IMR-90 (cell line): ENCODE results near the gene FMN1. TPM values are rescaled to one million over a fixed set of nuclear protein-coding genes. Genes with fewer than 3 reads are reported as not detected.

Experiments
- ATAC-seq: fragments of 200-7000 bp; cut with Tn5 transposase; 2 replicates; pipeline ENCODE4 v1.9.1; 2020; ENCODE audit warnings: low read depth, mild to moderate bottlenecking, moderate library complexity
- BruUV-seq: library from RNA; stranded (reverse); fragments of 400-500 nt; replicated peaks from 2 replicates; lab custom pipeline; 2021; lab: Mats Ljungman, UMichigan
- CTCF ChIA-PET: fragments of 300-600 bp; formaldehyde crosslinking; extraction: SDS; loops from one replicate; lab custom pipeline; 2021; ENCODE audit warnings: antibody characterized with exemption; lab: Yijun Ruan, JAX
- POLR2A ChIA-PET: fragments of 300-600 bp; sonication (Branson Sonifier 250); formaldehyde crosslinking; loops from one replicate; lab custom pipeline; 2022; ENCODE audit warnings: antibody characterized with exemption; ENCODE audit not compliant: unreplicated experiment; lab: Charles Lee
- DNase-seq: peaks from one replicate; pipeline ENCODE4 v3.0.0; 2013
- H2AFZ ChIP-seq: replicated peaks from 2 replicates; pipeline ENCODE3; 2013; ENCODE audit warnings: low read length, mild to moderate bottlenecking; ENCODE audit not compliant: poor library complexity
- H2AK5ac ChIP-seq: 2 replicates; pipeline ENCODE4 v1.6.1; 2013; ENCODE audit warnings: low read depth, low read length, inconsistent platforms
- H2AK9ac ChIP-seq: replicated peaks from 2 replicates; pipeline ENCODE3; 2013; ENCODE audit warnings: mild to moderate bottlenecking, low read depth, low read length, moderate library complexity; ENCODE audit not compliant: poor library complexity
- H2BK120ac ChIP-seq: 2 replicates; pipeline ENCODE4 v1.6.1; 2013; ENCODE audit warnings: low read depth, low read length, inconsistent platforms
- H2BK15ac ChIP-seq: 3 replicates; pipeline ENCODE4 v1.6.1; 2013; ENCODE audit warnings: low read depth, low read length, inconsistent platforms
- H2BK20ac ChIP-seq: 2 replicates; pipeline ENCODE4 v1.6.1; 2013; ENCODE audit warnings: low read depth, mild to moderate bottlenecking, inconsistent platforms, low read length, moderate library complexity
- H2BK5ac ChIP-seq: 2 replicates; pipeline ENCODE4 v1.6.1; 2013; ENCODE audit warnings: mild to moderate bottlenecking, low read depth, low read length, inconsistent platforms; ENCODE audit not compliant: poor library complexity, severe bottlenecking
- H3K14ac ChIP-seq: replicated peaks from 2 replicates; pipeline ENCODE4 v1.6.1; 2013; ENCODE audit warnings: low read depth, low read length, inconsistent platforms
- H3K18ac ChIP-seq: 2 replicates; pipeline ENCODE4 v1.6.1; 2013; ENCODE audit warnings: low read depth, low read length, control low read depth
- H3K23ac ChIP-seq: 2 replicates; pipeline ENCODE4 v1.6.1; 2013; ENCODE audit warnings: low read depth, low read length, inconsistent platforms
- H3K27ac ChIP-seq: 2 replicates; pipeline ENCODE4 v1.5.1; 2013; ENCODE audit warnings: mild to moderate bottlenecking, control low read depth, low read length; ENCODE audit not compliant: insufficient read depth
- H3K27me3 ChIP-seq: 2 replicates; pipeline ENCODE4 v1.6.1; 2013; ENCODE audit warnings: low read length; ENCODE audit not compliant: control insufficient read depth, insufficient read depth
- H3K36me3 ChIP-seq: 2 replicates; pipeline ENCODE4 v1.6.1; 2013; ENCODE audit warnings: low read length, mixed read lengths; ENCODE audit not compliant: control insufficient read depth, insufficient read depth
- H3K4ac ChIP-seq: 2 replicates; pipeline ENCODE4 v1.6.1; 2013; ENCODE audit warnings: low read depth, low read length, inconsistent platforms
- H3K4me1 ChIP-seq: 2 replicates; pipeline ENCODE4 v1.6.1; 2013; ENCODE audit warnings: low read length, mixed read lengths; ENCODE audit not compliant: control insufficient read depth, insufficient read depth
- H3K4me2 ChIP-seq: 2 replicates; pipeline ENCODE4 v1.6.1; 2013; ENCODE audit warnings: low read depth, mild to moderate bottlenecking, control low read depth, low read length, moderate library complexity
- H3K4me3 ChIP-seq: 2 replicates; pipeline ENCODE4 v1.5.1; 2013; ENCODE audit warnings: low read depth, mild to moderate bottlenecking, control low read depth, low read length, moderate library complexity; ENCODE audit not compliant: insufficient read depth
- H3K56ac ChIP-seq: 2 replicates; pipeline ENCODE4 v1.6.1; 2013; ENCODE audit warnings: low read length, inconsistent platforms; ENCODE audit not compliant: insufficient read depth; ENCODE audit errors: extremely low read depth
- H3K79me1 ChIP-seq, 2 experiments: 2 replicates each; pipeline ENCODE4 v1.6.1; 2013; ENCODE audit warnings: low read length in 2 of 2, inconsistent platforms in 1 of 2, low read depth in 1 of 2
- H3K9ac ChIP-seq: 2 replicates; pipeline ENCODE4 v1.6.1; 2013; ENCODE audit warnings: low read depth, low read length, control low read depth
- H3K9me1 ChIP-seq: 2 replicates; pipeline ENCODE4 v1.6.1; 2013; ENCODE audit warnings: low read length, inconsistent platforms; ENCODE audit not compliant: insufficient read depth
- H3K9me3 ChIP-seq: 2 replicates; pipeline ENCODE4 v1.6.1; 2013; ENCODE audit warnings: low read length; ENCODE audit not compliant: control insufficient read depth, insufficient read depth
- H4K20me1 ChIP-seq: 2 replicates; pipeline ENCODE4 v1.6.1; 2013; ENCODE audit warnings: low read length, inconsistent platforms; ENCODE audit not compliant: insufficient read depth
- H4K5ac ChIP-seq: 2 replicates; pipeline ENCODE4 v1.6.1; 2013; ENCODE audit warnings: mild to moderate bottlenecking, low read depth, low read length, control low read depth
- H4K8ac ChIP-seq, 2 experiments: 2 replicates each; pipeline ENCODE4 v1.6.1; 2013; ENCODE audit warnings: low read depth in 2 of 2, low read length in 2 of 2, control low read depth in 1 of 2, inconsistent platforms in 1 of 2
- H4K91ac ChIP-seq: 2 replicates; pipeline ENCODE4 v1.6.1; 2013; ENCODE audit warnings: low read depth, low read length, inconsistent platforms; ENCODE audit not compliant: insufficient read depth
- BHLHE40 ChIP-seq: fragments of 150-350 bp; IDR thresholded peaks from 2 replicates; pipeline ENCODE4 v1.6.1; 2016; ENCODE audit warnings: mild to moderate bottlenecking, low read depth, low read length
- CEBPB ChIP-seq: IDR thresholded peaks from 2 replicates; pipeline ENCODE4 v1.6.1; 2012; ENCODE audit warnings: low read depth, low read length, improper control_type of control experiment
- MAFK ChIP-seq: IDR thresholded peaks from 2 replicates; pipeline ENCODE4 v1.6.1; 2012; ENCODE audit warnings: low read depth, low read length, improper control_type of control experiment
- POLR2A ChIP-seq: IDR thresholded peaks from 2 replicates; pipeline ENCODE4 v1.6.1; 2012; ENCODE audit warnings: mild to moderate bottlenecking, low read depth, low read length
- WGBS, 2 experiments: methylation state at CpG; one replicate each; pipeline versions ENCODE4 v1.1.5 to v1.1.7; 2013; ENCODE audit warnings: missing lambda C conversion rate in 2 of 2; ENCODE audit not compliant: insufficient read length in 1 of 2; ENCODE audit errors: extremely low coverage in 2 of 2; 5-methylcytosine and 5-hydroxymethylcytosine counted together
- dilution Hi-C: fragments of 300-500 bp; cut with HindIII; formaldehyde crosslinking; loops from one replicate; pipeline ENCODE4 v1.14.3; 2018; ENCODE audit warnings: low sequenced_read_pairs; ENCODE audit not compliant: unreplicated experiment
- in situ Hi-C: fragments of 300-500 bp; cut with MboI; formaldehyde crosslinking; loops from 3 replicates; pipeline ENCODE4 v1.14.3; 2019; ENCODE audit warnings: low sequenced_read_pairs, inconsistent platforms, mixed read lengths
- intact Hi-C: fragments of 100-400 bp; cut with micrococcal nuclease; formaldehyde crosslinking; loops from 2 replicates; pipeline ENCODE4 v1.10.0; 2022
- polyA plus RNA-seq, 3 experiments: library from polyadenylated mRNA; depleted of rRNA; stranded (reverse); fragments of >200 nt; gene quantifications; 2 replicates each; pipeline ENCODE4 v1.2.3, GENCODE V29; 2012; ENCODE audit warnings: low replicate concordance in 1 of 3
- total RNA-seq: library from RNA; depleted of rRNA; stranded (reverse); fragments of >200 nt; gene quantifications from 2 replicates; pipeline ENCODE4 v1.2.3, GENCODE V29; 2012
- TF ChIP-seq, protein P1 (sequence below): fragments of 150-350 bp; IDR thresholded peaks from 2 replicates; pipeline ENCODE4 v1.6.1; 2017; ENCODE audit warnings: mild to moderate bottlenecking, antibody characterized with exemption, low read length, low read depth
- TF ChIP-seq, protein P2 (sequence below): conservative IDR thresholded peaks from 2 replicates; pipeline ENCODE4 v1.5.1; 2012; ENCODE audit warnings: mild to moderate bottlenecking, low read depth, low read length, improper control_type of control experiment

The FMN1 gene
- total and polyA plus RNA-seq, 2 of the 4 experiments (the other 2 are of a cell fraction), result 7.3 to 17.6 TPM

DNA sequence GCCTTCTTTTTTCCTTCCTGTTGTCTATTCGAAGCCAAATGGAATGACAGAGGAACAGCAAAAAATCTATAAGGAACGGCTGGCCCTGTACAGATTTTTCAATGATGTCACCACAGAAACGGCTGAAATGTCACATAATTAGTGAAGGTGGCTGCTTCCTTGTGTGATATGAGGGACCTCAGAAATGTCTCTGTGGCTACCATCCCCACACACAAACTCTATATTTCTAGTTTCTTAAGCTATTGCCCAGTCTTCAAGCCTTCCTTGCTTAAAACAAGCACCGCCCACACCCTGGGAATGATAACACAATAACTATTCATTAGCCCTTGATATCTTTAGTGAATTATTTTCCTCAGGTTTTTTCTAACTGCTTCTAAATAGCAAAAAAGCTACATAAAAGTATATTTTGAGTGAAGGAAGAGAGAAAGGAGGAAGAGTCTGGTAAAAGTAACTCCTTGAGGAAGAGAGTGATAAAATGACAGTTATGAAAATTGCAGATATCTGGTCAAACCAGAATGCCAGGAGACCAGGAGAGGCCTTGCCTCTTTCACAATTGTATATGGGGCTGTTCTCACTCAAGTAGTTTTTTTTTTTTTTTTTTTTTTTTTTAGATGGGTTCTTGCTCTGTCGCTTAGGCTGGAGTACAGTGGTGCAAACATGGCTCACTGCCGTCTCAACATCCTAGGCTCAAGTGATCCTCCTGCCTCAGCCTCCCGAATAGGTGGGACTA is 38.7 kb downstream of the FMN1 start:
- no peak overlapping the region for H3K9ac ChIP-seq
- no peak overlapping the region for H2AK9ac ChIP-seq
- no peak overlapping the region for H2AK5ac ChIP-seq
- no peak overlapping the region for H2BK5ac ChIP-seq
- no peak overlapping the region for H3K14ac ChIP-seq
- H2BK120ac ChIP-seq, result no peak overlapping the region
- no peak overlapping the region for H4K91ac ChIP-seq
- WGBS, 2 experiments, result no CpG with 5 or more reads among the region's 7 CpGs
- ChIA-PET POLR2A (no interaction called here), CTCF (interaction anchor here (1.7 kb wide), 1 partner anchor 9 kb away, joined by 4 read pairs; no protein-coding TSS in a partner anchor)
- ATAC-seq (no peak), DNase-seq (no peak)
- H2BK15ac ChIP-seq, result no peak overlapping the region
- no peak overlapping the region for H3K4ac ChIP-seq
- H3K4me2 ChIP-seq, result no peak overlapping the region
- no peaks in the 10 kb centered on the region for H3K9me3 ChIP-seq
- no peak overlapping the region for H3K27ac ChIP-seq
- H3K18ac ChIP-seq, result no peak overlapping the region
- no peak overlapping the region for H3K23ac ChIP-seq
- H3K27me3 ChIP-seq, result peaks cover 22% of the 10 kb centered on the region
- no peaks in the 10 kb centered on the region for H3K36me3 ChIP-seq
- H3K56ac ChIP-seq, result no peak overlapping the region
- in situ Hi-C loops (no loop called here), dilution Hi-C loops (no loop called here), intact Hi-C loops (no loop called here)
- no peak overlapping the region for H4K8ac ChIP-seq
- no peak overlapping the region for H2AFZ ChIP-seq
- TF ChIP-seq, protein P1, sequence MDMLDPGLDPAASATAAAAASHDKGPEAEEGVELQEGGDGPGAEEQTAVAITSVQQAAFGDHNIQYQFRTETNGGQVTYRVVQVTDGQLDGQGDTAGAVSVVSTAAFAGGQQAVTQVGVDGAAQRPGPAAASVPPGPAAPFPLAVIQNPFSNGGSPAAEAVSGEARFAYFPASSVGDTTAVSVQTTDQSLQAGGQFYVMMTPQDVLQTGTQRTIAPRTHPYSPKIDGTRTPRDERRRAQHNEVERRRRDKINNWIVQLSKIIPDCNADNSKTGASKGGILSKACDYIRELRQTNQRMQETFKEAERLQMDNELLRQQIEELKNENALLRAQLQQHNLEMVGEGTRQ, result no peak
- TF ChIP-seq POLR2A, result no peak
- TF ChIP-seq BHLHE40, result no peak
- no peak for TF ChIP-seq MAFK
- no peak for TF ChIP-seq CEBPB
- TF ChIP-seq, protein P2, sequence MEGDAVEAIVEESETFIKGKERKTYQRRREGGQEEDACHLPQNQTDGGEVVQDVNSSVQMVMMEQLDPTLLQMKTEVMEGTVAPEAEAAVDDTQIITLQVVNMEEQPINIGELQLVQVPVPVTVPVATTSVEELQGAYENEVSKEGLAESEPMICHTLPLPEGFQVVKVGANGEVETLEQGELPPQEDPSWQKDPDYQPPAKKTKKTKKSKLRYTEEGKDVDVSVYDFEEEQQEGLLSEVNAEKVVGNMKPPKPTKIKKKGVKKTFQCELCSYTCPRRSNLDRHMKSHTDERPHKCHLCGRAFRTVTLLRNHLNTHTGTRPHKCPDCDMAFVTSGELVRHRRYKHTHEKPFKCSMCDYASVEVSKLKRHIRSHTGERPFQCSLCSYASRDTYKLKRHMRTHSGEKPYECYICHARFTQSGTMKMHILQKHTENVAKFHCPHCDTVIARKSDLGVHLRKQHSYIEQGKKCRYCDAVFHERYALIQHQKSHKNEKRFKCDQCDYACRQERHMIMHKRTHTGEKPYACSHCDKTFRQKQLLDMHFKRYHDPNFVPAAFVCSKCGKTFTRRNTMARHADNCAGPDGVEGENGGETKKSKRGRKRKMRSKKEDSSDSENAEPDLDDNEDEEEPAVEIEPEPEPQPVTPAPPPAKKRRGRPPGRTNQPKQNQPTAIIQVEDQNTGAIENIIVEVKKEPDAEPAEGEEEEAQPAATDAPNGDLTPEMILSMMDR, result no peak
- no peaks in the 10 kb centered on the region for H3K79me1 ChIP-seq
- no TSS peak for BruUV-seq
- H3K9me1 ChIP-seq, result no peaks in the 10 kb centered on the region
- no peak overlapping the region for H4K5ac ChIP-seq
- no peak overlapping the region for H3K4me3 ChIP-seq
- no peak overlapping the region for H2BK20ac ChIP-seq
- 0 out of 2 replicates have a peak, but pooled peaks cover 2% of the 10 kb centered on the region for H3K4me1 ChIP-seq
- no peaks in the 10 kb centered on the region for H4K20me1 ChIP-seq
